Central memory CD4-positive, alpha-beta T cell (primary cell): ENCODE data around the gene SPINK13.
"Not testable (repeated sequence)": the region's sequence is repeated elsewhere in the genome, so short reads cannot be mapped to it uniquely, and the experiment has no call there.

Experiments
- DNase-seq: peaks from one replicate; pipeline ENCODE4 v3.0.0; 2022
- total RNA-seq, 3 experiments: gene quantifications; one replicate each; lab custom pipeline; 2026; lab: John Stamatoyannopoulos, UW

Gene SPINK13, protein sequence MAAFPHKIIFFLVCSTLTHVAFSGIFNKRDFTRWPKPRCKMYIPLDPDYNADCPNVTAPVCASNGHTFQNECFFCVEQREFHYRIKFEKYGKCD
- total RNA-seq, result 0 reads per million in 3 experiments

- no peak for DNase-seq
Measured at GRCh38 chr5:148268566-148268965, at the start of gene SPINK13. TSS of gene SPINK13 (plus strand) at chr5:148268794. CDS start at chr5:148270073, 1,279 bp downstream.

DNA sequence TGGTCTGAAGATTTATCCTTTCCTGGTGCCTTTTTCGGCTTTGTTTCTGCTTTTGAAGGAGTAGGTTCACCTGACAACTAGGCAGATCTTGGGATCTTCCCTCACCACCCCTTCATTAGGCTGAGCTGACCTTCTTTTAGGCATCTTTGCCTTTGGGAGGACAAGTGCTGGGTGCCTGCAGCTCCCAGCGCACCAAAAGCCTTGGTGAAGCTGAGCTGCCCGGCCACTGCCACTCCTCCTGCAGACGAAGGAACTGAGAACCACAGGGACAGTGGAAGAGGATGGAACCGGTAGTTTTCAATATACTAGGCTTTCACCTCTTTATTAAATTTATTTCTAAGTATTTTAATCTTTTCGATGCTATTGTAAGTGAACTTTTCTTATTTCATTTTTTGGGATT lies 47.1 kb upstream of the SPINK13 start:
- DNase-seq, result no peak

DNA sequence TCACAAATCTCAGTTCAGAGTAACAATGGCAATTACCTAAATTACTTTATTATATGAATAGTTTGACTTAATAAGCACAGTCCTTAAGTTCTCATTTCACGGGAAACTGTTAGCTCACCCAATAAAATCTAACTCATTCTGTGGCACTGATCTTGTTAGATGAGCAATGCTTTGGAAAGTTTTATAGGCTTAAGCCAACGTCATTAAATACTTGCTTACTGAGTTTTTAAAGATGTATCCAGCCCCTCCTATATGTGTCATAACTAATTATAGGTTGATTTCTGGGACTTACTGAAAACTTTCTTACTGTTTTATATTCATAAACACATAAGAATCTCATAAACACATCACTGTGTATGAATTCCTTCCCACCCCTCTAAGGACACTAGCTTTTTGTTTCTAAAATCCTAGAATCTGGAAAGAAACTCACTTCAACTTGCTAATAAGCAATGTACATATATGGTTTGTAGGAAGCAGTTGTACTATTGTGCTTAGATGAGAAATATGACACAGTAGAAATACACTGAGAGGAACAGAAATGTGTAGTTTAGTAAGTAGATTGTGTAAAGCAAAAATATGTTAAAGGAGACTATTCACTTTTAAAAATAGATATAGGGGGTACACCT lies 44.4 kb upstream of the SPINK13 start:
- no peak for DNase-seq

- no peak for DNase-seq
Measured at GRCh38 chr5:148228392-148228984, 40.1 kb upstream of the SPINK13 start.

GRCh38 chr5:148229840-148230239 lies 38.8 kb upstream of the SPINK13 start:
- no peak for DNase-seq

DNA sequence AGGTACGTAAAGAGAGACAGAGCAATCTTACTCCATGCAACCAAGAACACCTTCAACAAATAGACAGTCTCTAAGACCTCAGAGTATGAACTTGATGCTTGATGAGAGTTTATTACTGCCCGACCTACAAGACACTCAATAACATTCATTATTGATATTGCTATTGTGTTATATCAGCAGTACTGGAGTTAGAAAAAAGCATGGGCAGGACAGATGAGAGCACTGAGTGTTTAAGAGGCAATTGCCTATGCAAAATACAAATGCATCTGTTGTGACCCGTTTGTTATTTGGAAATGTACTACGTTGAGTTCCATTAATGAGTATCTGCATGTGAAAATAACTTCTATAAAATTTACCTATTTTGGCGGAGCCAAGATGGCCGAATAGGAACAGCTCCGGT lies 38.4 kb upstream of the SPINK13 start:
- DNase-seq, result no peak

GRCh38 chr5:148237785-148238417 lies 30.7 kb upstream of the SPINK13 start:
- no peak for DNase-seq

- no peak for DNase-seq
Measured at GRCh38 chr5:148238418-148238794, 30.2 kb upstream of the SPINK13 start, which contains the start of gene MARCOL. TSS of gene MARCOL (plus strand) at chr5:148238525. CDS start at chr5:148238598, 73 bp downstream.

GRCh38 chr5:148248894-148249293 lies 19.7 kb upstream of the SPINK13 start:
- no peak for DNase-seq

GRCh38 chr5:148255456-148255855 lies 13.1 kb upstream of the SPINK13 start:
- DNase-seq, result no peak

GRCh38 chr5:148259288-148259687 lies 9.3 kb upstream of the SPINK13 start:
- no peak for DNase-seq

GRCh38 chr5:148261221-148261620 lies 7.4 kb upstream of the SPINK13 start:
- no peak for DNase-seq

DNA sequence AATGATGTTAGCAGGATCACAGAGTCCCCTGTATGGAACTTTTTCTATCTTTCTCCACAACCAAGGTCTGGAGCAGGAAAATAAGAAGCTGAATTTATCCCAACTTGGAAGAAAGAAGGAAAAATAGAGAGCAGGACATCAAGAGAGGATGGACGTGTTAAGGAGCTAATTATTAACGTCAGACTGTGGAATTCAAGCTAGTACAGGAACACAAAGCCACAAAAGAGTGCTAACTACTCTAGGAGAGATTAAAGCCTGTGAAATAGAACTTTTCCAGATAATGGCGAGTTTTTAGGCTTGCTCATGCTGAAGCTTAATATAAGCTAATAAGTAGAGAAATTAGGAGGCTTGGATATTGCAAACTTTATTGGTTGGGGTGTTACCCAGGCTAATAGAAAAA lies 632 bp upstream of the SPINK13 start:
- no peak for DNase-seq

- DNase-seq, result not testable (repeated sequence)
Measured at GRCh38 chr5:148275129-148275528, 6.5 kb downstream of the SPINK13 start.

DNA sequence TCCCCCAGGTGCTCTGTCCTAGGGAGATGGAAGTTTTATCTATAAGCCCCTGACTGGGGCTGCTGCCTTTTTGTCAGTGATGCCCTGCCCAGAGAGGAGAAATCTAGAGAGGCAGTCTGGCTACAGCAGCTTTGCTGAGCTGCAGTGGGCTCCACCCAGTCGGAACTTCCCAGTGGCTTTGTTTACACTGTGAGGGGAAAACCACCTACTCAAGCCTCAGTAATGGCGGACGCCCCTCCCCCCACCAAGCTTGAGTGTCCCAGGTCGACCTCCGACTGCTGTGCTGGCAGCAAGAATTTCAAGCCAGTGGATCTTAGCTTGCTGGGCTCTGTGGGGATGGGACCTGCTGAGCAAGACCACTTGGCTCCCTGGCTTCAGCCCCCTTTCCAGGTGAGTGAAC lies 12.3 kb downstream of the SPINK13 start:
- not testable (repeated sequence) for DNase-seq

DNA sequence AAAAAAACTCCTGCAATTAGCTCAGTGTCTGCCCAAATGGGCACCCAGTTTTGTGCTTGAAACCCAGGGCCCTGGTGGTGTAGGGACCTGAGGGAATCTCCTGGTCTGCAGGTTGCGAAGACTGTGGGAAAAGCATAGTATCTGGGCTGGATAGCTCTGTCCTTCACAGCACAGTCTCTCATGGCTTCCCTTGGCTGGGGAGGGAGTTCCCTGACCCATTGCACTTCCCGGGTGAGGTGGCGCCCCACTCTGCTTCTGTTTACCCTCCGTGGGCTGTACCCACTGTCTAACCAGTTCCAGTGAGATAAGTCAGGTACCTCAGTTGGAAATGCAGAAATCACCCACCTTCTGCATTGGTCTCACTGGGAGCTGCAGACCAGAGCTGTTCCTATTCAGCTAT lies 12.7 kb downstream of the SPINK13 start:
- not testable (repeated sequence) for DNase-seq

DNA sequence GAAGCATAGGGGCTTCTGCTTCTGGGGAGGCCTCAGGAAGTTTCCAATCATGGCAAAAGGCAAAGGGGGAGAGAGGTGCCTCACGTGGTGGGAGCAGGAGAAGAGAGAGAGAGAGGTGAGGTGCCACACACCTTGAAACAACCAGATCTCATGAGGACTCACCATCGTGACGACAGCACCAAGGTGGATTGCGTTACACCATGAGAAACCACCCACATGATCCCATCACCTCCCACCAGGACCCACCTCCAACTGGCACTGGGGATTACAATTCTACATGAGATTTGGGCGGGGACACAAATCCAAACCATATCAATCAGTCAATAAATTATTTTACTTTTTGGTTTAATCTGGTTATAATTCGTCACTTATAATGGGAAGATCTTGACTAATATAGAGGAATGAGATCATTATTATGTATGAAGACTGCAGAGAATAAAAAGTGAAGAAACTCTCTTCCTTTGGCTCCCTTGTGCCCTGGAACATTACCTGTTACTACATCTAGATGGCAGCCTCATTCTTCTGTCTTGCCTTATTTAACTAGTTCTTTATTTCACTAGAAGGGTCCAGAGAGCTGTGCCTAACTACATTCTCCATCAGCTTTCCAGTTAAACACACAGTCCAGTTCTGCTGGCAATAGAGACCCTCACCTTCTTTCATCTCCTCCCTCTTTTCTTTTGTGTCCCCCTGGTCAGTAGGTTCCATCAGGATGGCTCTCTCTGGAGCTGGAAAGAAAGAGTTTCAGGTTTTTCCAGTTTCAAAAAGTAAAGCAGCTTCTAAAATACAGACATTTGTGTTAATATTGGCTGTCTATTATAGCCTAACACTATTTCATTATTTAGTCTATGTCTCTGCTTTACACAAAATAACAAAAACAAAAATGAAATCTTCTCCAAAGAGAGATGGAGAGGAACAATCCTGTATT lies 21.9 kb downstream of the SPINK13 start:
- DNase-seq, result no peak

DNA sequence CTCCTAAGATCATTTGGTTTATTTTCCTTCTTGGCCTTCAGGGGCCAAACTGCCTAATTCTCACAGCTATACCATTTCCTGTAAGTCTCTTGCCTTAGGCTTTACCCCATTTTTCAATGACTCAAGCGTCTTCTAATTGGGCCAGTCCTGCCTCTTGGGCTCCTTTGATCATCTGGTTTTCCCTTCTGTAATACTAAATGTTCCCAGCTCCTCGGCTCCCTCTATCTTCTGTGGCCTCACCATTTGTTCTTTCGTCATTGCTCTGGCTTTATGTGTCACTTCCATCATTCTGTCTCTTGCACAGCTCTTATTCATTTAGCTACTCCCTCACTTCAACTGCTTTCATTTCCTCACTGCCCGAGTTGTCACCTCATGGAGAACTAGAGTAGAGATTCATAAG lies 29.1 kb downstream of the SPINK13 start:
- DNase-seq, result no peak

GRCh38 chr5:148306446-148306845 lies 37.9 kb downstream of the SPINK13 start:
- no peak for DNase-seq

DNA sequence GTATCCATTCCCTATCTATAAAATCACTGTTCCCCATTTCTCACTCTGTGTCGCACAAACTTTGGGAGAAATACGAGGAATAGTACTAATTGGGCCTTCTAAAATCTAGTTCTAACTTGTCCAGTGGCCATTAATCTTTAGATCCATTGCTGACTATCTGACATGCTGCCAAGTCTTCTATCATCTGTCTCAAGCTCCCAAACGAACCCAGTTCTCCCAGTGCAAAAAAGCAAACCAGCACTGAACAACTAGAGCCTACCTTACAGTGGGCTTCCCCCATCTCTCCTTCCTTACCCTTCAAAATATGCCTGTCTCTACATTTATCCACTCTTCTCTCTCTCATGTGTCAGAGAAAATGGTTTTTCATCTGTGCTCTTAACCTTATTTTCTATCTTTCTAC lies 40.4 kb downstream of the SPINK13 start:
- DNase-seq, result no peak

DNA sequence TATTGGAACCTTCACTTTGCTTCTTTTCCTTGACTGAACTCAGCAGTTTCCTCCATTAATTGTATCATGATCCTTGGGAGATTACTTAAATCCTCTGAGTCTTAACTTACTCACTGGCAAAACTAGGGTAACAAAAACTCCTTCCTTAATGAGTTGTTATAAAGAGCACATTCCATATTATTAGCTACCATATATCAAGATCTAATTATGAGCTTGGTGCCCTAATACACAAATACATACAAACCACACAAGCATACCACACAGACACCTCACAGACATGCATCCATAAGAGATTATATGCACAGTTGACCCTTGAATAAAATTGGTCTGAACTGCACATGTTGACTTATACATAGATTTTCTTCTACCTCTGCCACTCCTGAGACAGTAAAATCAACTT lies 41.2 kb downstream of the SPINK13 start:
- DNase-seq, result no peak

DNA sequence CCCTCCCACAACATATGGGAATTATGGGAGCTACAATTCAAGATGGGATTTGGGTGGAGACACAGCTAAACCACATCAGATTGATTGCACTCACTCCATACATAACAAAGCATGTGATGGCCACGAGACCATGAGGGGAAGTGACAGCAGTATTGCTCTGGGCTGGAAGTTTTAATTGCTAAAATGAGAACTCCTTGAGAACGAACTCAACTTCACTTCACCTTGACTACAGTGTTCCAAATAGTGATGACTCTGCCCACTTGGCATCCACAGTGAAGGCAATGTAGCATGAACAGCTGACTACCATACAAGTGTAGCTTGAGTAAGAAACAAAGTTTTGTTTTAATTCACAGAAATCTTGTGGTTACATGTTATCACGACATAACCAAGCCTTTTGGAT lies 42.9 kb downstream of the SPINK13 start:
- DNase-seq, result no peak

- no peak for DNase-seq
Measured at GRCh38 chr5:148312153-148312552, 43.6 kb downstream of the SPINK13 start, which contains the start of gene SPINK7. TSS of gene SPINK7 (plus strand) at chr5:148312423. CDS start at chr5:148312484, 61 bp downstream.
